ENCODE data around the gene FLOT2.
"Not testable (repeated sequence)": the region's sequence is repeated elsewhere in the genome, so short reads cannot be mapped to it uniquely, and the experiment has no call there.

The FLOT2 gene

GRCh38 chr17:28895794-28896447 lies 1.6 kb downstream of the FLOT2 start:
- DNase-seq (ENCODE audit: low read depth): no peak

DNA sequence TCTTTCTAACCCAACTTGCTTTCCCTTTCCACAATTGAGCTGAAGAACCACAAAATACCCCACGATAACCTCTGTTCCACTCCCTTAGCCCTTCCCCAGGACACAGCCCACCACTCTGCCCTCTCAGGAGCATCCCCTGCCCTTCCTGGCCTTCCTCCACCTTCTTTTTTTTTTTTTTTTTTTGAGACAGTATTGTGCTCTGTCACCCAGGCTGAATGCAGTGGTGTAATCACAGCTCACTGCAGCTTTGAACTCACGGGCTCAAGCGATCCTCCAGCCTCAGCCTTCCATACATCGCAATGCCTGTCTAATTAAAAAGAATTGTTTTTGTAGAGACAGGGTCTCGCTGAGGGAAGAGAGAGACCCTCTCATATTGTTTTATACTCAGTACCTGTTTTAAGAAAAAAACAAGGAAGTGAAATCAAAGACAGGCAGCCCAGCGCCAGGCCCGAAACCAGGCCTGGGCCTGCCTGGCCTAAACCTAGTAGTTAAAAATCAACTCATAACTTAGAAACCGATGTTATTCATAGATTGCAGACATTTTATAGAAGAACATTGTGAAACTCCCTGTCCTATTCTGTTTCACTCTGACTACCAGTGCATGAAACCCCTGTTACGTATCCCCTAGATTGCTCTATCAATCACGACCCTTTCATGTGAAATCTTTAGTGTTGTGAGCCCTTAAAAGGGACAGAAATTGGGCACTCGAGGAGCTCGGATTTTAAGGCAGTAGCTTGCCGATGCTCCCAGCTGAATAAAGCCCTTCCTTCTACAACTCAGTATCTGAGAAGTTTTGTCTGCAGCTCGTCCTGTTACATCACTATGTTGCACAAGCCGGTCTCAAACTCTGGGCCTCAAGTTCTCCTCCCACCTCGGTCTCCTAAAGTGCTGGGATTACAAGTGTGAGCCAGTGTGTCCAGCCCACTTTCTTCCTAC lies 4.0 kb downstream of the FLOT2 start:
- not testable (repeated sequence) for DNase-seq (ENCODE audit: low read depth)

DNA sequence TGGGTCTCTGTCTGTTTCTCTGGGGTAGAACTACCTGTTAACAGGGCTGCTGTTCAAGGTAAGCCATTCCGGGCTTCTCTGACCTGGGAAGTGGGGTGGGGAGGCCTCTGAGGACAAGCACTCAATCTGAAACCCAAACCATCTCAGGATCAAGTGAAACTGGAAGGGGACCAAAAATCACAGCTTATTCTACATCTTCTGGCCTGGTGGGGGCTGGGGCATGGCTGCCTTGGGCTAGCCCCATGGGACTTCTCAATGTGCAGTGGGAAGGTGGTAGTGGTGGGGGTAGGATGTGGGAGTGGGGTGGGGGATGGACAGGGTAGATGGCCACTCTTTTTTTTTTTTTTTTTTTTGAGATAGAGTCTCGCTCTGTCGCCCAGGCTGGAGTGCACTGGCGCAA lies 5.5 kb downstream of the FLOT2 start:
- DNase-seq (ENCODE audit: low read depth): no peak

DNA sequence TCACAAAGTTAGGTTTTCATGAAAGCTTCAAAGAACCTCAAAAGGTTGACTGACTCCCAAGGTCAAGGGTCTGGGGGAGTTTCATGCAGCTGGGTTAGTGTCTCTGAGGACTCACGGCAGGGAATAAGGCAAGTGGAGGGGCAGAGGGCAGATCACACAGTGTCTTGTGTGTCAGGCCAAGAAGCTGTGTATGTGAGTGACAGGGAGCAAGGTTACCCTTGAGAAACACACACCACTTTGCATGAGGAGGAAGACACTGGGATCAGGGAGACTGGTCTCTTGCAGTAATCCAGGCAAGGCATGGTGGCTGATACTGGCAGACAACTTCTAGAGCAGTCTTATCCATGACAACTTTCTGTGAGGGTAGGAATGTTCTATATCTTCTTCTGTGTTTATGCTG lies 6.3 kb downstream of the FLOT2 start:
- DNase-seq (ENCODE audit: low read depth): no peak

DNA sequence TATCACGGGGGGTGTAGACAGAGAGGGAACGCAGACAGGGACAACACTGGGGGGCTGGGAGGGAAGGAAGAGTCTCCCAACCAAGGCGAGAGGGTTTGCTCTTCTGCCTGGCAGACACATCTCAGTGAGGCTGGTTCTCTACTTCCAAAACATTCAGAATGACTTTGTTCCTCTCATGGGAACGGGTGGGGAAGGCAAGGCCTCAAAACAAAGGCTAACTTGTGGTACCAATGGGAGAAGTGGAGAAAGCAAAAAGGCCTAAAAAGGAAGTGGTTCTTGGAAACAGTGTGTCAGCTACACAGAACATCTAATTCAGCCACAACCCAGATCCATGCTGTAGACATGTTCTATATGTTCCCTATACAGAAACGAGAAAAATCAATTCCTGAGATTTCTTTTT lies 7.5 kb downstream of the FLOT2 start:
- no peak for DNase-seq (ENCODE audit: low read depth)

- DNase-seq (ENCODE audit: low read depth): no peak
Observed at GRCh38 chr17:28888832-28889231, 8.7 kb downstream of the FLOT2 start.

GRCh38 chr17:28887871-28888471 lies 9.6 kb downstream of the FLOT2 start:
- no peak for DNase-seq (ENCODE audit: low read depth)

GRCh38 chr17:28885951-28886350 lies 11.6 kb downstream of the FLOT2 start:
- no peak for DNase-seq (ENCODE audit: low read depth)

DNA sequence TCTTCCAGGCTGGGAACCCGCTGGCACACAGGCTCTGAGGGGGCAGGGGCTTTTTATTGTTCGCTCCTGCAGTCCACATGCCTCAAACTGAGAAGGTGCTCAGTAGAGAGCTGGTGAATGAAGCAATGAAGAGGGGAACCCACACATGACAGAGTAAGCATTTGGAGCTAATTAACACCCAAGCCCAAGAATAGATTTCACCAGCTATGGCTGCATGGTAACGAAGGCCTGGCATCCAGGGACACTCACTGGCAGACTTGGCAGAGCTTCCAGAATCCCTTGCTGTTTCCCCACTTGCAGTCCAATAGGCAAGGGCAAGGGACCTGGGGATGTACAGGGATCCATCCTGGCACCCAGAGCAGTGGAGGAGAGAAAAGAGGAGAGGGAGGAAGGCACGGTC lies 12.2 kb downstream of the FLOT2 start:
- no peak for DNase-seq (ENCODE audit: low read depth)

GRCh38 chr17:28883967-28884702 lies 13.4 kb downstream of the FLOT2 start:
- DNase-seq (ENCODE audit: low read depth): no peak

- DNase-seq (ENCODE audit: low read depth): no peak
Observed at GRCh38 chr17:28882154-28882895, 15.2 kb downstream of the FLOT2 start.

GRCh38 chr17:28881533-28882056 lies 15.9 kb downstream of the FLOT2 start:
- no peak for DNase-seq (ENCODE audit: low read depth)

- DNase-seq (ENCODE audit: low read depth): no peak
Observed at GRCh38 chr17:28880572-28880945, 17.0 kb downstream of the FLOT2 start.

GRCh38 chr17:28879886-28880571 lies 17.5 kb downstream of the FLOT2 start:
- no peak for DNase-seq (ENCODE audit: low read depth)

- DNase-seq (ENCODE audit: low read depth): no peak
Observed at GRCh38 chr17:28878981-28879380, 18.6 kb downstream of the FLOT2 start.

- DNase-seq (ENCODE audit: low read depth): no peak
Observed at GRCh38 chr17:28878158-28878910, 19.2 kb downstream of the FLOT2 start.

GRCh38 chr17:28877150-28877711 lies 20.3 kb downstream of the FLOT2 start:
- not testable (repeated sequence) for DNase-seq (ENCODE audit: low read depth)

GRCh38 chr17:28875848-28876550 lies 21.5 kb downstream of the FLOT2 start:
- DNase-seq (ENCODE audit: low read depth): no peak

GRCh38 chr17:28874750-28875149 lies 22.8 kb downstream of the FLOT2 start:
- no peak for DNase-seq (ENCODE audit: low read depth)
